ENCODE results near the gene PCP4.

- no peak for TF ChIP-seq CTCF (IDR thresholded peaks at IDR 0.05)
- no peak for TF ChIP-seq POLR2A (IDR thresholded peaks at IDR 0.05)
Measured at GRCh38 chr21:39902986-39903385, 35.7 kb downstream of the PCP4 start.

All from thyroid gland (tissue), 4 donors.